ENCODE results near the gene ARHGEF19.
"Not testable (repeated sequence)": the region's sequence is repeated elsewhere in the genome, so short reads cannot be mapped to it uniquely, and the experiment has no call there.

ARHGEF19 gene

DNA sequence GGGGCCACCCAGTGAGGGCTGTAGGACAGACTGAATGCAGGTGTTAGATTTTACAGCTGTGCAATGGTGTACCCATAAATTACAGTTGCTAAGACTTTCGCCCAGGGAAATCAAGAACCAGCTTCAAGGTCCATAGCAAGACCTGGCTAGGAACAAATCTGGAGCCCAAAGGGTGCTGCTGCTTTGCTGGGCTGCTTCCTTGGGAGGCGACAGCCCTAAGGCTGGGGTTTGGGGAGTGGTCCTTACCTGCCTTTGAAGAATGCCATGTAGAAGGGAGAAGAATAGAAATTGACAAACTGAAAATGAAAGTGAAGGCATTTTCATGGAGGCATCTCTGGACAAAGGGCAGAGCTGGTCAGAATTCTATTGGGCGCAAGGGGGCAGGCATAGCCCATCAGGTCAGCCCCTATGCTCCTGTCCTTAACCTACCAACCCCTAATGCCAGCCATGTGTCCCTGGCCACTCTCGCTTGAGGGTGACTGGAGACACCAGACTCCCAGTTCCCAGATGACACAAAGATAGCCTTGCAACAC, 7.6 kb upstream of the ARHGEF19 start:
- DNase-seq (ENCODE audit: low read depth): no peak

DNA sequence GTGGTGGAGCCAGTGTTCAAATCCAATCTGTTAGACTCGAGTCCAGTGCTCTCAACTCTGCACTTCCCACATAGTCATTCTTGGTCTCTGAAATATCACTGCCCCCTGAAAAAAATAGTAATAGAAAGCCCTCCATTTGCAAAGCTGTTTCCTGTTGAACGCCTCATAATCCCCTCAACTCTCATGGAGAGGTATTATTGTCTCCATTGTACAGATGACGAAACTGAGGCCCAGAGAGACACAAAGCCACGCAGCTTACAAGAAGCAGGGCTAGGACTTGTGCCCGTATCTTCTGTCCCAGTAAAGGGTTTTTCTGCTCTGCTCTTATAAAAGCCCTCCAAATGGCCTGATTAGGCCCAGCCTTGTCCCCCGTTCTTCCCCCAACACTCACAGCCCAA, 6.2 kb upstream of the ARHGEF19 start:
- DNase-seq (ENCODE audit: low read depth): no peak

DNA sequence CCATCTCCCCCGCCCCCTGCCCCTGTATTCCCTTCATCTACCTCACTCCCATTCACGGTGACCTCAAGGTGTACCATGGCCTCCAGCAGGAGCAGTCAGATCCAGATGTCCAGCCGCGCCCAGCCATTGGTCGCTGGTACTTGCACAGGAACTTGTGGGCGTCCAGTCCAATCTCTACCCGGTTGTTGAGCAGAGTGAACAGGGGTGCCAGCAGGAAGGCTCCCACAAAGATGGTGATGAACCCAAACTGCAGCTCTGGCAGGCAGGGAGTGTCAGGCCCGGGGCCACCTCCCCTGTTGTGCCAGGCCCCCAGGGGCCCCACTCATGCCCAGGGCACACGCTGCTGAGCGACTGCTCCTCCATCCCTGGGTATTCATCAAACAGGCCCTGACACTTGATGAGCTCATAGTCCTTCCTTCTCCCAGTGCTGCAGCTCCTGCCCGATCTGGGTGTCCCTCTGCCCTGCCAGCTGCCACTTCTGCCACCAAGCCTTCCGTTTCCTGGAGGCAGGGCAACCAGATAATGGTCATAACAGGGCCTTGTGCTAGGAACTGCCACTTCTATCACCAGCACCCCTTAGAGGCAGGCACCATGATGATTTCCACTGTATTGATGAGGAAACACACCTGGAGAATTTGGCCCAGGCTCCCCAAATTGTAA, 5.7 kb upstream of the ARHGEF19 start:
- DNase-seq (ENCODE audit: low read depth): no peak

DNA sequence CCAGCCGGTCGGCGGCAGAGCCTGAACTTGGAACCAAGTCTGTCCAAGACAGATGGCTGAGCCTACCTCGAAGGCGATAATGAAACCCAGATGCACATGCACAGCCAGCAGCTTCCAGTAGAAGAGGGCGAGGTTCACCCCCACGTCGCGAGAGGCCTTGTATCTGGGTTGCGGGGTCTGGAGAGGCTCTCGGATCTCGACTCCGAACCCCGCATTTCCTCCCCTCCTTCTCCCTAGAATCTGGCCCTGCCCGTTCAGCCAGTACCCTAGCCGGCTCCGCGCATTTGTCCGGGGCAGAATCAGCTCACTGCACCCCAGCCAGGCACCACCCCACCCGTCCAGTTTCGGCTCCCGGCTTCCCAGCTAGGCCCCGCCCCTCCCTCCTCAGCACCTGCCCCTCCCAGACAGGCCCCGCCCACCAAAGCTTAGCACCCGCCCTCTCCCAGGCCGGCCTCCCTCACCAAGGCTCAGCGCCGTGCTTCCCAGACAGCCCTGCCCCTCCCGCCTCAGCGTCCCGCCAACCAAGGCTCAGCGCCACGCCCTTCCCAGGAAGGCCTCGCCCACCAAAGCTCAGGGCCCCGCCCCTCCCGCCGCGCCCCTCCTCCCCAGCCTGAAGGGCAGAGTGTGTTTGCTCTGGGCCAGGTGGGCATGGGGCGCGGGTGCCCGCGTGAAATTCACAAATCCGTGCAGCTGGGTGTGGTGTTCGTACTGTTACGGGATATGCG, 4.8 kb upstream of the ARHGEF19 start:
- DNase-seq (ENCODE audit: low read depth): peak; percentile 98

DNA sequence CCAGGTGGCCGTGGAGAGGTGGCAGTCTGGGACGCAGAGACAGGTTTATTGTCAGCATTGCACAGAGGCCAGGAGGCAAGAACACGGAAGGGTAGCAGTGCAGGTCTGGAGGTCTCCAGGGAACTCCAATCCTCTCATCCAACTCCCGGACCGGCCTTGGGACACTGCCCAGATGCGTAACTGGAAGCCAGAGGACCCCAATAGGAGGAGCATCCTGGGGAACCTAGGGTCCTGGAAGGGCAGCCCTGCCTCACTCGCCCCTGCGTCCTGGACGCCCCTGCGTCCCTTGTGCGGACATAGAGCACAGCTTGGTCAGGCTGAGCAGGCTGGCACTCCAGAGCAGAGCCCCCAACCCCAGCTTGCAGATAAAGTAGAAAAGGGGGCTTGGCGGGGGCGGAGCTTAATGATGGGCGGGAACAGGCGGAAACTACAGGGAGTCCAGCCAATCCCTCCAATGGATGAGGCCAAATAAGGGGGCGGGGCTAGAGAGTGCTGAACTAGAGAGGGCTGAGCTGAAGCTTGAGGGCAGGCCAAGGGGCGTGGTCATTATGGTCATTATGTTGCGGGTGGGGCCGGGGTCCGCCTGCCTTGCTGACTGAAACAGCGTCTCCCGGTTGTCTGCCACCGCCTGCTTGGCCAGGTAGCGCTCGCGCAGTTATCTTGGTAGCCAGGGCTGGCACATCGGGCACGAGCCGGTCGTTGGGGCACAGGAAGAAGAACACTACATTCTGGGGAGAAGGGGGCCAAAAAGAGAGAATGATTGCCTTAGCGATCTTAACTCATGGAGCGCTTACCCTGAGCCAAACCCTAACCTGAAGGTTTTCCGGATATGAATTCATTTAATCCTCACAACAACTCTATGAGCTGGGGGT, 3.7 kb upstream of the ARHGEF19 start:
- peak; percentile 87 for DNase-seq (ENCODE audit: low read depth)

DNA sequence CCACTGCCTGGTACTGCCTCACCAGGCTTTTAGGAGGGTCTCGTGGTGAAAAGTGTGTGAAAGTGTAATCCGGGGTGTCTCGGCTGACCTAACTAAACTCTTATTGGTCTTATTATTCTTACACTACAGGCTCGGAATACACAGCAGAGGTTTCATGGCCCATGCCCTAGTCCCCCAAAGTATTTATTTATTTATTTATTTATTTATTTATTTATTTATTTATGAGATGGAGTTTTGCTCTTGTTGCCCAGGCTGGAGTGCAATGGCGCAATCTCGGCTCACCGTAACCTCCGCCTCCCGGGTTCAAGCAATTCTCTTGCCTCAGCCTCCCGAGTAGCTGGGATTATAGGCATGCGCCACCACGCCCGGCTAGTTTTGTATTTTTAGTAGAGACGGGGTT, 2.8 kb upstream of the ARHGEF19 start:
- DNase-seq (ENCODE audit: low read depth): not testable (repeated sequence)

DNA sequence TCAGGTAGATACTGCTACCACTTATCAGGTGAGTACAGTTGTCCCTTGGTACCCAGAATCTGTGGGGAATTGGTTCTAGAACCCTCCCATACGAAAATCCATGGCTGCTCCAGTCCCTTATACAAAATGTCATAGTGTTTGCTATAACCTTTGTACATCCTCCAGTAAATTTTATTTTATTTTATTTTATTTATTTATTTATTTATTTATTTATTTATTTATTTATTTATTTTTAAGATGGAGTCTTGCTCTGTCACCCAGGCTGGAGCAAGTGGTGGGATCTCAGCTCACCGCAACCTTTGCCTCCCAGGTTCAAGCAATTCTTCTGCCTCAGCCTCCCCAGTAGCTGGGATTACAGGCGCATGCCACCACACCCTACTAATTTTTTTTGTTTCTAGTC, 1.1 kb upstream of the ARHGEF19 start:
- DNase-seq (ENCODE audit: low read depth): not testable (repeated sequence)

DNA sequence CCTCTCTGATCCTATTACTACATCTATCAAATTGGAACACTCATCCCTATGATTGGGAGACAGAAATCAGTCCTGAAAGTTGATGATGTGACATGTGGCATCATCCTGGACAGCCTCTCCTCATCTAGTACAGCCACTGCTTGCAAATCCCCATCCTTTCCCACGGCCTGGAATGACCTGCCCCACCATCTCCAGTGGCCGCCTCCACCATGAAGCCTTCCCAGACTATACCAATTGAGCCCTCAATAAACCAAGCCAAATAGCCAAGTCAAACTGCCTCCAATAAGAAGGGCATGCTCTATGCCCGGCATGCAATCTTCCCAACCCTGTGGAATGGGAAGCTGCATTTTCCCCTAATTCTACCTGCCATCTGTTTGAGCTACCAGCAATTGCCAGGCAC, 561 bp upstream of the ARHGEF19 start:
- DNase-seq (ENCODE audit: low read depth): no peak

DNA sequence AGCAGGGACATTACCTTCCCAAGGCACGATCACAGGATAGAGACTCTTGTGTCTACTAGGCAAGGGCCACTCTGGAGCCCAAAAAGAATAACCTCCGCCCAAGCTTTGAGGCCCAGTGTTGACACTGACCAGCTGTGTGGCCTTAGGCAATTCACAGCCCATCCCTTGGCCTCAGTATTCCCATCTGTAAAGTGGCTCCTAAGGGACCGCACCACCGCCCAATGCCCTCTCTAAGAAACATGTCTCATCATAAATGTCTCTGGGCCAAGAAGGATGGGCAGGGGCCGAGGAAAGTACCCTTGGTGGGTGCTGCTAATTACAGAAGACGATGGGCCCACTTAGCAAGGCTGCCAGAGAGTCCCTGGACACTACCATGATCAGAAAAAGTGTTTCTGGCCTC, 628 bp downstream of the ARHGEF19 start:
- no peak for DNase-seq (ENCODE audit: low read depth)

DNA sequence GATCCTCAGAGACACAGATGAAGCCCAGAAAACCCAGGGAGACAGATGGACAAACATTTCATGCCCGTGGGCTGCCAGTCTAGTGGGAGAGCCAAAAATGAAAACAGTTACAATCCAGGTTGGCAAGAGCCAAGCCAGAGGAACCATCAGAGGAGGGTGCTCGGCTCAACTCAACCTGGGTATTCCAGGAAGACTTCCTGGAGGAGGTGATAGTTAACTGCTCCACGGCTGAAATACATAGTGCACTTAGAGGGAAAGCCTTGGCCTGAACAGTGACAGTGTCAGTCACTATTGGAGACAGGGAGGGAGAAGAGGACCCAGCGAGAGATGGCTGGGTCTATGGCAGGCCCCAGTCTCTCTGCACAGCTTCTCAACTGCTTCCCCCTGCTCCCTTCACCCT, 1.9 kb downstream of the ARHGEF19 start:
- no peak for DNase-seq (ENCODE audit: low read depth)

DNA sequence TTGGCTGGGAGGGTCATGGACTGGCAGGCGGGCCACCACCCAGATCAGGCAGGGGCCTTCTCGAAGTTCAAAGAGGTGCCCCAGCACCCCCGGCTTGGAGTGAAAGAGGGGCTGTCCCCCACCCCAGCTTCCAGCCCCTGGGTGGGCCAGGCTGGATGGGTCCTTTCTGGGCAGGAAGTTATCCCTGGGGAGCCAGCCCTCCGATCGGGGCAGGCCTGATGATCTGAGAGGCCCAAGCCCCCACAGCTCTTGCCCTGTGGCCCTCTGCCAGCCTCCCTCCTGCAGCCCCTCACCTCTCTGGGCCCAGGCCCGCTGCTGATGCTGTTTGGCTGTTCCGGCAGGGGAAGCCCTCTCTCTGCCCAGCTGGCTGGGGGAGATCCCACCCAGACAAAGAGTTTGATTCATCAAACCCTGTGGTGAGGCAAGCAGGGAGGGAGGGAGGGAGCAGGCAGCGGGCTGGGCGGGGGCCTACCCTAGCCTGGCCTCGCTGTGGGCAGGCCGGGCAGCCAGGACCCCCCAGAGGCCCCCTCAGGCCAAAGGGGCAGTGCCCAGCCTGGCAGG, 2.5 kb downstream of the ARHGEF19 start:
- no peak for DNase-seq (ENCODE audit: low read depth)

DNA sequence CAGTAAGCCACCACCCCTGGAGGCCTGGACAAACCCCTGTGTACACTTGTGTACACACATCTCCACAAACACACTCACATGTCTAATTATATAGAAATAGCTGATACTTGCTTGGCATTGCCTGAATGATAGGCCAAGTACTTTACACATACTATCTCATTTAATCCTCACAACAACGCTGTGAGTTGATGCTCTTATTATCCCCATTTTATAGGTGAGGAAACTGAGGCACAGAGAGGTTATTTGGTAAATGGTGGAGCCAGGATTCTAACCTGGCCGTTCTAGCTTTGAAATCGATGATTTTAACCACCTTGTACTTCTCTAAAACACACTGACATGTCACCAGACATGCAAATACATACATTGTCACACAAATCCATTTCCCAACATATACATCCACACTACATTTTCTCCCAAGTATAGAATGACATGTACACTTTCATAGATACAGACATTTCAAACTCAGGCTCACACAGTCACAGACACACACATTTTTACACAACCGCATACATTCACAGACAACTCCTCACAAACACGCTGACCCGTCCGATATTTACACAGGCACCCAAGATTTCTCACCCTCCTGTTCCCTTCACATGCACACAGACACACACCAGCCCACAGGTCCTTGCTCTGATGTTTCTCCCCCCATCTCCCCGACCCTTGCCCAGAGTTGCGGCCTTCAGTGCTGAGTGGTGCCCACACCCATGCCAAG, 3.2 kb downstream of the ARHGEF19 start:
- no peak for DNase-seq (ENCODE audit: low read depth)

DNA sequence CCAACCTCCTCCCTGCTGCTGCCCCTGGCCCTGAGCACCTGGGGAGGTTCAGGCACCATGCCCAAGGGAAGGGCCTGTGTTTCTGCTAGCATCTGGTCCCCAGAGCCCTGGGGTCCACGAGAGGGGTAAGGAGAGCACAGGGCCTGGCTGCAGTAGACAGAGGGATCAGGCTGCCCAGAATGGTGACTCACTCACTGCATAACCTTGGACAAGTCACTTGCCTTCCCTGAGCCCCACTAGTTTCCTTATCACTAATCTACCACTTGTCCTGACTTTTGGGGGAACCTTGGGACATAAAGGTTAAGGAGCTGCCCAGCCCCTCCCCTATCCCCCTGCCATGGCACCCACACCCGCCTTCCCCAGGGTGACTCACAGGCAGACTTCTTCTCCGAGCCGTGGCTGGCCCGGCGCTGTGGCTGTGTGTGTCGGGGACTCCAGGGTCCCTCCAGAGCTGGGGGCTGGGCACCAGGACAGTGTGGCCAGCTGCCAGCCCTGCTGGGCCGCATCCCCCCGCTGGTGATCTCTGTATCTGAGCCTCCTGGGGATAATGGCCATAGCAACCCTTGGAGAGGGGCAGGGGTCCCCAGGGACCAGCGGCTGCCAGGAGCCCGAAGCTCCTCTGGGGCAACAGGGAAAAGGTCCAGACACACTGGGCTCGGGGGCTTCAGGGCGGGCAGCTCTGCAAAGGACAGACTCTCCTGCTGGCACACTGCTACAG, 4.0 kb downstream of the ARHGEF19 start:
- peak; percentile 52 for DNase-seq (ENCODE audit: low read depth)

DNA sequence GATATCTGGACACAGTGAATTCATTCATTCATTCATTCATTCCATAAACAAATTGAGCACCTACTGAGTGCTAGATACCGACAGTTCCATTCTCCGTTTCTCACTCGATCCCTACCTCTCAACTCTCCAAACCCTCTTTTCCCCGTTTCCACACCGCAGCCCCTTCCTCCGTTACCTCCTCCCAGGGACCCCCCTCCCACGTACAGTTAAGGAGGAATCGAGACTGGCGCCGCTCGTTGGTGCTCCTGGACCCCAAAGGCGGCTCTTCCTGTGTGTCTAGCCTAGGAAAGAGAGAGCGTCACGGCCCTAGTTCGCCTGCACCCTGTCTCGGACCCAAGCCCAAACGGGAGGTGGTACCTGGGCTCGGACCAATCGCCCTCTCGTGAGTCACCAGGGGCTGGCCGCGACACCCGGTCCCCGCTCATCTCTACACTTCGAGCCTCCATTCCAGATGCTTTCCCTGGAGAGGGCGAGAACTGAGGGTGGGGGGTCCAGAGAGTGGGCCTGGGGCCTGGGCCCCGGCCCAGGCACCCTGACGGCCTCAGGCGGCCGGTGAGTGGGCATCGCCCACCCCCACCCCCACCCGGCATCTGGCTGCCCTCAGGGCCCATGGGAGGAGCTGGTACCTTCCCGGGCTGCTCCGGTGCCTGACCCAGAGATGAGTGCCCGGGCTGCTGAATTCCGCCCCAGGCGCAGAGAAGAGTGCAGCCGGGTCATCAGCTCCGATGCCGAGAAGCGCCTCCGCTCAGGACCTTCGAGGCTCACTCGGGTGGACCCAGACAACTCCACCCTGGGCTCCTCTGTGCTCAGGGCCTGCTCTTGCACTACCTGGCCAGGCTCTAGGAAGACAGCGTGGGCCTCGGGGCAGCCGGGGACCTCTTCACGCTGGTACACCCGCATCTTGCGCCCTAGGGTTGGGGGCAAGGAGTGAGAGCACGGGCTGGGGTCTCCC, 4.9 kb downstream of the ARHGEF19 start:
- DNase-seq (ENCODE audit: low read depth): no peak

DNA sequence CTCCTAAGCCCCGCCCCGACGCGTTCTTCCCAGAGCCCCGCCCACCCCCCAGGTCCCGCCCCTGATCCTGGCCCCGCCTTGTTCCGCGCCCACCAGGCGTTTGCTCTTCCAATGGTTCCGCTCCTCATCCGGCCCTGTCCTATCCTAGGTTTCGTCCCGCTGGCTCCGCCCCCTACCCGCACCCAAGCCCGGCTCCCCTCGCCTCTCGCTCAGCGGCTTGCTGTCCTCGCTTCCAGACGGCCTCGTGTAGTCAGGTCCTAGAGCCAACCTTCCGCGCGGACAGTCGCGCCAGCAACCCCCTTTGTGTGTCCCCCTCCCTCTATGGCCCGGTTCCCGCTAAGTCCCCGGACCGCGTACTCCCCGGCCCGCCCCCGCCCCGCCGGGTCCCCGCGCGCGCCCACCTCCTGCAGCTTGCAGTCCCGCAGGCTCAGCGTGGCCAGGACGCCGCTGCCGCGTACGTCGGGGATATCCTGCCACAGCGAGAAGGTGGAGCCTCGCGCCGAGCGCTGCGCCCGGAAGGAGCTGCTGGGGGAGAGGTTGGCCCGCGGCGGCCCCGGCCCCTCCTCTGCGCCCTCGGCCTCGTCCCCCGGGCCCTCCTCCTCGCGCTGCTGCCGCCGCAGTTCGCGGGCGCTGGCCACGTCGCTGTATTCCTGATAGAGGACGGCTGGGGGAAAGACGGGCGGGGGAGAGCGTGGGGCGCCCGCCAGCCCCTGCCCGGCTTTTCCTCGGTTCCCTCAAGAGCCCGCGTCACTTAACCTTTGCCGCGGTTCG, 5.7 kb downstream of the ARHGEF19 start:
- DNase-seq (ENCODE audit: low read depth): peak; percentile 99

DNA sequence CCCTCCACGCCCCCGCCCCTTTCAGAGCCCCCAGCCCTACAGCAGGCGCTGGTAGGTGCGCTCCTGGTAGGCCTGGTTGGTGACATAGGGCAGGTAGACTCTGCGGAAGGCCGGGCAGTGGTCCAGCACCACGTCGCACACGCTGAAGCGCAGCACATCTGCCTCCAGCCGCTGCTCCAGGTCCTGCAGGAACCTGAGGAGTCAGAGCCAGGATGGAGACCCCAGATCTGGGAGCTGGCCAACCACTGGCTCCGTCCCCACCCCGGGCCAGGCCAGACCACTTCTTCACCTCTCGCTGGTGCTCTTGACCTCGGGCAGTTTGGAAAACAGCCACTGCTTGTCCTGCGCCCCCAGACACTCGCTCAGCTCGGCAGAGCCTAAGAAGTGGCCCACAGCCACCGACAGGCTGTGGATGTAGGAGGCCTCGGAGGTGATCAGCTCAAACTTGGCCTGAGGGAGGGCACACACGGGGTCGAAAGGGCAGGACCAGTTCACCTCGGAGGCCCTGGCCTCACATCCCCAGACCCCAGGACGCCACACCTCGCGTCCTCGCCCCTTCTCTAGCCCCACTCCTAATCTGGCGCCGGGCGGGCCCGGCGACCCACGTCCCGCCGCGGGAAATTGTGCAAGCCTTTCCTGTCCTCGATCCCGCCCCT, 6.4 kb downstream of the ARHGEF19 start:
- DNase-seq (ENCODE audit: low read depth): no peak

DNA sequence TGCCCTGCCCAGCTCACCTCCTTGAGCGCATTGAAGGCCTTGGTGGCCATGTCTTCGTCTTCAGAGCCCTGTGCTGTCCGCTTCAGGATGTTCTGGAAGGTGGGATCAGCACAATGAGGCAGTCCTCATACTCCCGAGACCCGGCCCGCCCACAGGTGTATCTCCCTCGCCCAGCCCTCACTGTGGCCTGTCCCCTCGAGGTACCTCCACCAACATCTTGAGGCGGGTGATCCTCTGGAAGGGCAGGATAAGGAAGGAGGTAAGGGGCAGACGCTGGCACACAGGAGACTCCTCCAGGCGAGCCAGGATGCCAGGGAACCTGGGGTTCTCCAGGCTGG, 7.1 kb downstream of the ARHGEF19 start:
- no peak for DNase-seq (ENCODE audit: low read depth)

DNA sequence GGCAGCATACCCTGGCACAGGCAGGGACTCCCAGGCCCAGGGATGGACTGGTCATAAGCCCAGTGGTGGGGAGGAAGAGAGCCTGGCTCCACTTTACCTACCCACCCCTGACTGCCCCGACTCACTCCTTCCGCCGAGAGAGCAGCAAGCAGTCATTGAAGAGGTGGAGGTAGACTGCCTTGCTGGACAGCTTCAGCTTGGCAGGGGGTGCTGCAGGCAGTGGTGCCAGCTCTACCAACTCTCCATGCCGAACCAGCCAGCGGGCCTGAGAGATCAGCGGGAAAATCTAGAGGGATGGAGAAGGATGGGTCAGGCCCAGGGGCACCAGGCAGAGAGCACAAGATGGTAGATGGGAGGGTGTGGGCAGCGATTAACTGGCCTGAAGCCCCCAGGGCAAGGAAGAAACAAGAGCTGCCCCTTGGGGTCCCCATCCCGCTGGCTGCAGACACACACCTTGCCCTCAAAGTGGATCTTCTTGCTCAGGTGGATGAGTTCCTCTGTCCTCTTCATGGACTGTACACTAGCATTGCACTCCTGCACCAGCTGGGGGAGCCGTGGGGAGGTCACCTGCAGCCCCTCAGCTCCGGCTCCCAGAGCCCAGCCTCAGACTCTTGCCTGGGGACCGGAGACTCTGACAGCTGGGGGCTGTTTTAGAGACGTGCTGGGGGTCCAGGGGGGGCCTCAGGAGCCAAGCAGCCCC, 7.7 kb downstream of the ARHGEF19 start:
- no peak for DNase-seq (ENCODE audit: low read depth)

Data from iris pigment epithelial cell (primary cell).